Esophagus mucosa (tissue), 1 donor: ENCODE results near the gene DHX30. TPM values are rescaled to one million over a fixed set of nuclear protein-coding genes. Genes with fewer than 3 reads are reported as not detected.
A peak's percentile ranks its signal among the peaks of the same experiment; 100 is the strongest.
"Not testable (repeated sequence)": the region's sequence is repeated elsewhere in the genome, so short reads cannot be mapped to it uniquely, and the experiment has no call there.

Experiments
- ATAC-seq: fragments of 200-7000 bp; cut with Tn5 transposase; one replicate; pipeline ENCODE4 v1.9.1; 2020
- total RNA-seq: library from RNA; stranded (reverse); gene quantifications from one replicate; pipeline ENCODE4 v1.2.4, GENCODE V29; 2023
- donor health status: DM: yes; HTN: yes; CAD: no.

Gene DHX30, protein sequence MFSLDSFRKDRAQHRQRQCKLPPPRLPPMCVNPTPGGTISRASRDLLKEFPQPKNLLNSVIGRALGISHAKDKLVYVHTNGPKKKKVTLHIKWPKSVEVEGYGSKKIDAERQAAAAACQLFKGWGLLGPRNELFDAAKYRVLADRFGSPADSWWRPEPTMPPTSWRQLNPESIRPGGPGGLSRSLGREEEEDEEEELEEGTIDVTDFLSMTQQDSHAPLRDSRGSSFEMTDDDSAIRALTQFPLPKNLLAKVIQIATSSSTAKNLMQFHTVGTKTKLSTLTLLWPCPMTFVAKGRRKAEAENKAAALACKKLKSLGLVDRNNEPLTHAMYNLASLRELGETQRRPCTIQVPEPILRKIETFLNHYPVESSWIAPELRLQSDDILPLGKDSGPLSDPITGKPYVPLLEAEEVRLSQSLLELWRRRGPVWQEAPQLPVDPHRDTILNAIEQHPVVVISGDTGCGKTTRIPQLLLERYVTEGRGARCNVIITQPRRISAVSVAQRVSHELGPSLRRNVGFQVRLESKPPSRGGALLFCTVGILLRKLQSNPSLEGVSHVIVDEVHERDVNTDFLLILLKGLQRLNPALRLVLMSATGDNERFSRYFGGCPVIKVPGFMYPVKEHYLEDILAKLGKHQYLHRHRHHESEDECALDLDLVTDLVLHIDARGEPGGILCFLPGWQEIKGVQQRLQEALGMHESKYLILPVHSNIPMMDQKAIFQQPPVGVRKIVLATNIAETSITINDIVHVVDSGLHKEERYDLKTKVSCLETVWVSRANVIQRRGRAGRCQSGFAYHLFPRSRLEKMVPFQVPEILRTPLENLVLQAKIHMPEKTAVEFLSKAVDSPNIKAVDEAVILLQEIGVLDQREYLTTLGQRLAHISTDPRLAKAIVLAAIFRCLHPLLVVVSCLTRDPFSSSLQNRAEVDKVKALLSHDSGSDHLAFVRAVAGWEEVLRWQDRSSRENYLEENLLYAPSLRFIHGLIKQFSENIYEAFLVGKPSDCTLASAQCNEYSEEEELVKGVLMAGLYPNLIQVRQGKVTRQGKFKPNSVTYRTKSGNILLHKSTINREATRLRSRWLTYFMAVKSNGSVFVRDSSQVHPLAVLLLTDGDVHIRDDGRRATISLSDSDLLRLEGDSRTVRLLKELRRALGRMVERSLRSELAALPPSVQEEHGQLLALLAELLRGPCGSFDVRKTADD
- 31.4 TPM for total RNA-seq

DNA sequence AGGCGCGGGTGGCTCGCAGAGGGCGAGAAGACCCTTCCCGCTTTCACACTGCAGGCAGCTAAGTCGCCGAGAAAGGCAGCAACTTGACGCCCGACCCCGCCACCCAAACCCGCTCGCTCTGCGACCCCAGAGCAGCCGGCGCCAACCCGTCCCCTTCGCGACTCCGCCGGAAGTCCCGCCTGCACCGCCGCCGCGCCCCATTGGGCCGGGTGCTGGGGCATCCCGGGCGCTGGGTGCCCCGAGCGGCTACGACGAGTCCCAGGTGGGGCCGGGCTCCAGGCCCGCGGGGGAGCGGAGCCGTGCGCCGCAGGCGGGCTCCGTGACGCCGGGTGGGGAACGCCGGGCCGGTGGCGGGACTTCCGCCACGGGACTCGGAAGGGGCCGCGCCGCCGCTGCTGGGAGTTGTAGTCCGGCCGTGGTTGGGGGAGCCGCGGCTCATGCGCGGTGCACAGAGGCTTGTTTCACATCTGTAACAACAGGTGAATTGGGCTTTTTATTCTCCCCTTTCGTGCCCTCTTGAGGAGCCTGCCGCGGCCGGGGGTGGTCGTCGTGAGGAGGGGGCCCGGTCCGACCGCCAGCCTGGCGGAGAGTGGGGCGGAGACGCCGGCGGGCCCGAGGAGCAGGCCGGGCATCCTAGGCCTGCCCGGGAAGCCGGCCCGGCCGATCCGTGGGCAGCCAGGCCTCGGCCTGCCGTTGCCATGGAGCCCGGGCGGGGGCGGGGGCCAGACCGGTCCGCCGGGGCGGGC lies at the start of gene DHX30:
Gene DHX30, plus strand, starts transcription at position 405 of the 746 bp plus-strand sequence. CDS start 7,546 bp downstream, outside the sequence.
- peak; percentile 89 for ATAC-seq

DNA sequence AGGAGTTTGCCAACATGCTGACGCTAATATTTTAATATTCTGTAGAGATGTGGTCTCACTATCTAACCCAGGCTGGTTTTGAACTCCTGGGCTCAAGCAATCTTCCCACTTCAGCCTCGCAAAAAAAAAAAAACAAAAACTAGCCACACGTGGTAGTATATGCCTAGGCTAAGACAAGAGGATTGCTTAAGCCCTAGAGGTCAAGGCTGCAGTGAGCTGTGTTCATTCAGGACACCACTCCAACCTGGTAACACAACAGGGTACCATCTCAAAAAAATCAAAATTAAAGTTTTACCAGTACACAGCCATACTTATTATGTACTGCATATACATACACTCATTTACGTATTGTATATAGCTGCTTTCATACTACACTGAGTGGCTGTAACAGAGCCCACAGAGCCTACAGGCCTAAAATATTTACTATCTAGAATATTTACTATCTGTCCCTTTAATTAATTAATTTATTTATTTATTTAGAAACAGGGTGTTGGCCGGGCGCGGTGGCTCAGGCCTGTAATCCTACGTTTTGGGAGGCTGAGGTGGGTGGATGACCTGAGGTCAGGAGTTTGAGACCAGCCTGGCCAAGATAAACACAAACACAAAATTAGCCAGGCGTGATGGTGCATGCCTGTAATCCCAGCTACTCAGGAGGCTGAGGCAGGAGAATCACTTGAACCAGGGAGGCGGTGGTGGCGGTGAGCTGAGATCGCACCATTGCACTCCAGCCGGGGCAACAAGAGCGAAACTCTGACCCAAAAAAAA lies 44.5 kb upstream of the DHX30 start:
- ATAC-seq, result no peak

GRCh38 chr3:47760207-47760606 lies 42.7 kb upstream of the DHX30 start:
- ATAC-seq, result not testable (repeated sequence)

DNA sequence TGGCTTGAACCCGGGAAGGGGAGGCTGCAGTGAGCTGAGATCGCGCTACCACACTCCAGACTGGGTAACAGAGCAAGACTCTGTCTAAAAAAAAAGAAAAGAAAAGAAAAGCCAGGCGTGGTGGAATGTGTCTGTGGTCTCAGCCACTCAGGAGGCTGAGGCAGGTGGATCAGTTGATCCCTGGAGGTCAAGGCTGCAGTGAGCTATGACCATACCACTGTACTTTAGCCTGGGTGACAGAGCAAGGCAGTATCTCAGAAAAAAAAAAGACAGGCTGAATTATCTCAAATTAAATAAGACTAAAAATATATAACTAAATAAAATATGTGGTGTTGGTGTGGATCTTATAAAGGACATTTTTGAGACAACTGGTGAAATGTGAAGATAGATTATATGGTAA lies 41.9 kb upstream of the DHX30 start:
- no peak for ATAC-seq

- ATAC-seq, result no peak
These were observed 40.7 kb upstream of the DHX30 start for GRCh38 chr3:47762233-47762632.

- ATAC-seq, result no peak
These were observed 36.8 kb upstream of the DHX30 start for GRCh38 chr3:47766186-47766585.

- ATAC-seq, result no peak
These were observed 30.9 kb upstream of the DHX30 start for GRCh38 chr3:47772047-47772446.

DNA sequence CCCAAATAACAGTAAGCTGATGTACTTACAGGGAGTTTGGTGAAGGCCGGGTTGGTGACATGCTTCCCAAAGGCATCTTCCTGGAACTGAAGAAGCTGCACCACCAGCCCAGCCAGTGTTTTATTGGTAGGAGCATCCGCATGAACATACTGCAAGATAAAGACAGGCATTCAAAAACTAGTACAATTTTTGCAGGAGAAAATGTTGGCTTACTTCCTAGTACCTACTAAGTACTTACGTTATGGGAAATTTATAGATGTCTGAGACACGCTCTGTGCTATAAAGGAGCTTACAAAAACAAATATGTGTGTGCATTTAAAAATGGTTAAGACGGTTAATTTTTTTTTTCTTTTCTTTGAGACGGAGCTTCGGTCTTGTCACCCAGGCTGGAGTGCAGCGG lies 30.1 kb upstream of the DHX30 start:
- ATAC-seq, result no peak

GRCh38 chr3:47778746-47779145 lies 24.2 kb upstream of the DHX30 start:
- no peak for ATAC-seq

GRCh38 chr3:47780741-47781684 lies 21.9 kb upstream of the DHX30 start:
- ATAC-seq, result peak; percentile 69

DNA sequence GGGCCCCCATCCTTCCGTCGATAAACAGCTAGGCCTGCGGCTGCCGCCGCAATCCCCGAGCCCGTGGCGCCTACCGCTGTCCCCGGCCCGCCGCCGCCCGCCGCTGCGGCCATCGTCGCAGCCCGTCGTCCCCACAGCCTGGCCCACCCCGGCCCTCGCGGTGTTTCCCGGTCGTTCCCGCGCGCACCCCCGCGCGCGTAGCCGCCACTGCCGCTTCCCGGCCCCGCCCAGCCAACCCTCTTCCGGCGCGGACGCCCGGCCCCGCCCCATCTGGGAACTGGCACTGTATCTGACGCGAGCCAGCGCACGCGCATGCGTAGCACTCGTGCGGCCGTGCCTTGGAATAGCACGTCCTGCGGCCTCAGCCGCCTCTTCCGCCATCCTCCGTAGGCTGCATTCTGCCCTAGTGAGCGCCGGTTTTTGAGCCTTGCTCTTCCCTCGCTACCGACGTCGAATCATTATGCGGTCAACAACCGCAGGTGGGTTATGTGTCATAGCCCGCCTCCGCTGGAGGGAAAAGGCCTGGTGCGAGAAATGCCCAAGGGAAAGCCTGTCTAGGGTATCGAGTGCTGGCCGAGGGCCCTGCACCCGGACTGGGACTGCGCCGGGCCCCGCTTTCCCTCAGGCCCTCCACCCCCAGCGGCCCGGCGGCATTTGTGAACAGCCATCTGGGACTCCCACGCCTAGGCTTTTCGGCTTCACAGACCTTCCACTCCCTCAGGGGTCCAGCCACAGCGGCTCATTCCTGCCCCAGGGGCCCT lies 21.1 kb upstream of the DHX30 start, which contains the start of gene SMARCC1:
Gene SMARCC1, minus strand, starts transcription at position 209 of the 761 bp plus-strand sequence. Its CDS starts 96 bp downstream, at position 113.
- peak; percentile 99 for ATAC-seq

DNA sequence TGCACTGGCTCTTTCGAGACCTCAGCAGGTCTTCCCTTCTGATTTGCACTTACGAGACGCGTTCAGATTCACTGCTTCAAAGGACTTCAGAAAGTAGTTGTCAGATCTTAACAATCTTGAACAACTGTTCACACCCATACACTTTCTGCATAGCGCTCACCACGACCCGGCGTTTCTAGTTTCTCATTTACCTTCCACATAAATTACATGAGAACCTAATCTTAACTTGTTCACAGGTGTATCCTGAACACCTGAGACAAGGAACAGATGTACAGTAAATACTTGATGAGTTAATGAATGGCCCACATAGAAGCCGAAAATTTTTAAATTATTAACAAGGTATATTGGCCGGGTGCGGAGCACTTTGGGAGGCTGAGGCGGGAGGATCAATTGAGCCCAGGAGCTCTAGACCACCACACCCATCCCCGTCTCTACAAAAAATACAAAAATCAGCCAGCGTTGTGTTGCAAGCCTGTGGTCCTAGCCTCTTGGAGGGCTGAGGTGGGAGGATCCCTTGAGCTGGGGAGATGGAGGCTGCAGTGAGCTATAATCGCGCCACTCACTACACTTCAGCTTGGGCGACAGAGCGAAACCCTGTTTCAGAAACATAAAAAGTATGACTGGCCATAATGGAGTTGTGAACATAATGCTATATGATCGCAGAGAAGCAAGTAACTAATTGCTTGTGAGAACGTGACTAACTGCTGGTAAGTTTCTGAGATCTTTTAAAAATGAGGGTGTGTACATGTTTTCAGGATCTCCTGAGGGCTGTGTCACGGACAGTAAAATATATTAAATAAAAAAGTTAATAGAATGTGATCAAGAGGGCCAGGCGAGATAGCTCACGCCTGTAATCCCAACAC lies 20.3 kb upstream of the DHX30 start:
- ATAC-seq, result no peak

DNA sequence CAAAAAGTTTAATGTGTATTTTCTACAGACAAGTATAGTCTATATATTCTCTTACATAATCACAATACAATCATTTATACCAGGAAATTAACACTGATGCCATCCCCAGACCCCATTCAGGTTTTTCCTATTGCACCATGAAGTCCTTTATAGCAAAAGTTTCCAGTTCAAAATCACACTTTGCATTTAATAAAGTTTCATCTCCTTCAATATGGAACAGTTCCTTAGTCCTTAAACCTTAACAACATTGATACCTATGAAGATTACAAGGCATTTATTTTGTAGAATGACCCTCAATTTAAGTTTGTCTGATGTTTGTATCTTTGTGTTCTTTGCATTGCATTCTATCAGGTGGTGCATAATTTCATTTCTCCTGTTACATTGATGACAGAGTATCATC lies 19.3 kb upstream of the DHX30 start:
- ATAC-seq, result no peak

DNA sequence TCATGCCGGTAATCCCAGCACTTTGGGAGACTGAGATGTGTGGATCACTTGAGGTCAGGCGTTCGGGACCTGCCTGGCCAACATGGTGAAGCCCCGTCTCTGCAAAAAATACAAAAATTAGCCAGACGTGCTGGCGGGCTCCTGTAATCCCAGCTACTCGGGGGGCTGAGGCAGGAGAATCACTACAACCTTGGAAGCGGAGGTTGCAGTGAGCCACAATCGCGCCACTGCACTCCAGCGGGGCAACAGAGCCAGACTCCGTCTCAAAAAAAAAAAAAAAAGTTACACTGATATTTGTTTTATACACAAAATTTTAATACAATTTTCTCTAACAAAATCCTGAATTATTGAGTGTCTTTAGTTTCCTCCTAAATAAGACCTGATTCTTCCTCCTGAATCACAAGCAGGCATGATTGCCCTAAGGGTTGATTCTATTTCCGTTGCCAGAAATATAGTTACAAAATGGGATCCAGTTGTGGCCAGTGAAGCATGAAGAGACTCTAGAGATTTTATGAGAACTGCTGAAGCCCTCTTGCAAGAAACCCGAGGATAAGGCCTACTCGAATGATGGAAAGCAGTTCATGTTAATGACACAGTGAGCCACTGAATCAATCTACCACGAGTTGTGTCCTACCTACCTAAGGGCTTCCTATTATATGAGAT lies 11.6 kb upstream of the DHX30 start:
- ATAC-seq, result no peak

DNA sequence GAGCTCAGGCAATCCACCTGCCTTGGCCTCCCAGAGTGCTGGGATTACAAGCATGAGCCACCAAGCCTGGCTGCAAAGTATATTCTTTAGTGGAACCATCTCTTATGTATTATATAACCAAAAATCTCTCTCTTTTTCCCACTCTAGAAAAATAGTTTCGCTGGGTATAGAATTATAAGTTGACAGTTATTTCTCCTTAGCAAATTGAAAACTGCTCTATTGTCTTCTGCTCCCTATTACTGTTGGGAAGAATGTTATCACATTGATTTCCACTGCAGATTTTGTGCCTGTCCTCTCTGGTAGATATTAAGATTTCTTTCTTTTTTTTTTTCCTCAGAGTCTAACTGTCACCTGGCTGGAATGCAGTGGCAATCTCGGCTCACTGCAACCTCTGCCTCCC lies 10.2 kb upstream of the DHX30 start:
- ATAC-seq, result no peak

GRCh38 chr3:47794544-47794943 lies 8.4 kb upstream of the DHX30 start:
- ATAC-seq, result no peak

DNA sequence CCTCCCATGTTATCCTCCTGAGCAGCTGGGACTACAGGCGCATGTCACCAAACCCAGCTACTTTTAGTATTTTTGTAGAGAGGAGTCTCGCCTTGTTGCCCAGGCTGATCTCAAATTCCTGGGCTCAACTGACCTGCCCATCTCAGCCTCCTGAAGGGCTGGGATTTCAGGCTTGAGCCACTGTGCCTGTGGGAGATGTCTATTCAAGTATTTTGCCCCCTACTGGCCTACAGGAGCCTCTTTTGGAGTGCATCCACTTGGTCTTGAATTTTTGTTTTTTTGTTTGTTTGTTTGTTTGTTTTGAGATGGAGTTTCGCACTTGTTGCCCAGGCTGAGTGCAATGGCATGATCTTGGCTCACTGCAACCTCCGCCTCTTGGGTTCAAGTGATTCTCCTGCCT lies 3.2 kb upstream of the DHX30 start:
- ATAC-seq, result no peak
